Skeletal muscle cell (primary cell): Measurements from ENCODE around the gene POFUT1.
"Not testable (repeated sequence)": the region's sequence is repeated elsewhere in the genome, so short reads cannot be mapped to it uniquely, and the experiment has no call there.

ENCODE experiments used
- DNase-seq: peaks from one replicate; pipeline ENCODE4 v3.0.0-alpha.2; 2010; ENCODE audit warnings: low read depth
- H3K4me3 ChIP-seq: 2 replicates; pipeline ENCODE4 v1.5.1; 2011; ENCODE audit warnings: low read depth, mild to moderate bottlenecking, control low read depth, low read length, moderate library complexity

POFUT1 gene

GRCh38 chr20:32252189-32252588 lies 44.5 kb downstream of the POFUT1 start:
- no peak for DNase-seq
- no peak overlapping the region for H3K4me3 ChIP-seq

GRCh38 chr20:32260973-32261372 lies 53.3 kb downstream of the POFUT1 start:
- H3K4me3 ChIP-seq, DNase-seq: not testable (repeated sequence)

GRCh38 chr20:32261644-32262043 lies 54.0 kb downstream of the POFUT1 start:
- no peak overlapping the region for H3K4me3 ChIP-seq
- no peak for DNase-seq

GRCh38 chr20:32263398-32263954 lies 55.8 kb downstream of the POFUT1 start:
- H3K4me3 ChIP-seq: no peak overlapping the region
- DNase-seq: no peak

- no peak overlapping the region for H3K4me3 ChIP-seq
- DNase-seq: no peak
These were observed 63.9 kb downstream of the POFUT1 start for GRCh38 chr20:32271620-32272019.

GRCh38 chr20:32274359-32274758 lies 66.7 kb downstream of the POFUT1 start:
- H3K4me3 ChIP-seq: no peak overlapping the region
- DNase-seq: no peak

GRCh38 chr20:32275163-32275562 lies 67.5 kb downstream of the POFUT1 start:
- H3K4me3 ChIP-seq: not testable (repeated sequence)

GRCh38 chr20:32277361-32278198 lies 69.9 kb downstream of the POFUT1 start, which contains the start of gene KIF3B:
Gene KIF3B (plus strand): TSS chr20:32277651. CDS start chr20:32309778, 32,127 bp downstream.
- peak within 1 kb of the TSS; percentile 97 for H3K4me3 ChIP-seq
- peak; percentile 74 for DNase-seq

More at GRCh38 chr20:32275163-32275562, 67.5 kb downstream of the POFUT1 start:
- not testable (repeated sequence) for DNase-seq

GRCh38 chr20:32278199-32278643 lies 70.5 kb downstream of the POFUT1 start:
- DNase-seq: no peak
- peak overlapping the region; percentile 97 for H3K4me3 ChIP-seq

- DNase-seq: no peak
- no peak overlapping the region for H3K4me3 ChIP-seq
These were observed 74.0 kb downstream of the POFUT1 start for GRCh38 chr20:32281711-32282110.

GRCh38 chr20:32282461-32282860 lies 74.8 kb downstream of the POFUT1 start:
- DNase-seq: no peak
- no peak overlapping the region for H3K4me3 ChIP-seq

GRCh38 chr20:32285082-32285620 lies 77.5 kb downstream of the POFUT1 start:
- no peak for DNase-seq
- no peak overlapping the region for H3K4me3 ChIP-seq

- no peak overlapping the region for H3K4me3 ChIP-seq
- DNase-seq: no peak
These were observed 78.1 kb downstream of the POFUT1 start for GRCh38 chr20:32285621-32286371.

- no peak for DNase-seq
- H3K4me3 ChIP-seq: no peak overlapping the region
These were observed 79.6 kb downstream of the POFUT1 start for GRCh38 chr20:32287231-32287638.
